Measurements from ENCODE around the gene TLR6. TPM values are rescaled to one million over a fixed set of nuclear protein-coding genes. Genes with fewer than 3 reads are reported as not detected.

Gene TLR6
- total and polyA plus RNA-seq, 4 donors, result 0.26 to 2.1 (median 1.3) TPM

- no peak overlapping the region for H3K4me3 ChIP-seq (ENCODE audit: low read depth in 1 of 3, low read length in 3 of 3)
- TF ChIP-seq GABPA (IDR thresholded peaks at IDR 0.05 in 1 of 2, conservative IDR thresholded peaks at IDR 0.05 in 1 of 2) (no peak), FOXA1 (IDR thresholded peaks at IDR 0.05) (no peak), RAD21 (IDR thresholded peaks at IDR 0.05) (no peak), YY1 (IDR thresholded peaks at IDR 0.05) (no peak), MAX (IDR thresholded peaks at IDR 0.05) (no peak), JUND (IDR thresholded peaks at IDR 0.05) (no peak), RXRA (IDR thresholded peaks at IDR 0.05) (no peak), ZBTB33 (IDR thresholded peaks at IDR 0.05) (no peak), HNF4A (conservative IDR thresholded peaks at IDR 0.05) (no peak), REST (IDR thresholded peaks at IDR 0.05) (no peak), TAF1 (conservative IDR thresholded peaks at IDR 0.05) (no peak), ATF3 (IDR thresholded peaks at IDR 0.05) (no peak), CTCF (IDR thresholded peaks at IDR 0.05; ENCODE audit: low read depth, low read length, missing input control) (no peak), EGR1 (IDR thresholded peaks at IDR 0.05; ENCODE audit: low read depth in 2 of 2) (no peak), SP1 (IDR thresholded peaks at IDR 0.05) (no peak), NR2F2 (IDR thresholded peaks at IDR 0.05) (no peak), FOXA2 (IDR thresholded peaks at IDR 0.05) (no peak), HNF4G (IDR thresholded peaks at IDR 0.05) (no peak)
- no peaks in the 10 kb centered on the region for H3K36me3 ChIP-seq (ENCODE audit: control insufficient read depth in 4 of 4, insufficient read depth in 3 of 4, low read depth in 1 of 4, low read length in 3 of 4)
- no peak overlapping the region for H3K27ac ChIP-seq (ENCODE audit: low read depth in 1 of 2, low read length in 2 of 2)
- peaks cover 0 to 4% (median 0%) of the 10 kb centered on the region in 4 donors for H3K4me1 ChIP-seq (ENCODE audit: control insufficient read depth in 4 of 4, insufficient read depth in 4 of 4, low read length in 3 of 4)
- 92% methylated on average over 4 of the region's 4 CpGs for WGBS
- no peak for DNase-seq (ENCODE audit: low spot score)
- H3K9ac ChIP-seq (ENCODE audit: low read depth in 1 of 2, low read length in 2 of 2), result no peak overlapping the region
- no peaks in the 10 kb centered on the region for H3K27me3 ChIP-seq (ENCODE audit: control insufficient read depth in 4 of 4, insufficient read depth in 4 of 4, low read length in 3 of 4)
- no peaks in the 10 kb centered on the region for H3K9me3 ChIP-seq (ENCODE audit: control insufficient read depth in 4 of 4, low read length in 3 of 4)
Observed at GRCh38 chr4:38861791-38862190, 5.2 kb upstream of the TLR6 start.
